Heart right ventricle (tissue), 16 donors: ENCODE measurements around the gene RAB8A. TPM values are rescaled to one million over a fixed set of nuclear protein-coding genes. Genes with fewer than 3 reads are reported as not detected.

Experiments
- ATAC-seq, 8 donors: fragments of 200-7000 bp; cut with Tn5 transposase; one replicate each; pipeline ENCODE4 v1.9.1; 2020; ENCODE audit warnings: mild to moderate bottlenecking in 8 of 8, moderate library complexity in 8 of 8, moderate number of reproducible peaks in 1 of 8
- DNase-seq, 2 donors: peaks; one replicate each; pipeline ENCODE4 v3.0.0-alpha.2; 2020
- H3K27ac ChIP-seq, 10 donors: fragments of 200-600 bp; sonication (generic) in 2 of 10; one replicate each; pipeline versions ENCODE4 v1.5.0 to v1.8.0; 2020 to 2022; ENCODE audit warnings: mild to moderate bottlenecking in 3 of 10
- H3K27me3 ChIP-seq, 7 donors: fragments of 200-600 bp; one replicate each; pipeline ENCODE4 v1.8.0; 2021 to 2022; ENCODE audit warnings: mild to moderate bottlenecking in 2 of 7
- H3K36me3 ChIP-seq, 9 donors: fragments of 200-600 bp; sonication (generic) in 1 of 9; one replicate each; pipeline versions ENCODE4 v1.5.0 to v1.8.0; 2020 to 2022; ENCODE audit warnings: mild to moderate bottlenecking in 2 of 9
- H3K4me1 ChIP-seq, 9 donors: fragments of 200-600 bp; sonication (generic) in 1 of 9; one replicate each; pipeline versions ENCODE4 v1.5.0 to v1.8.0; 2020 to 2022; ENCODE audit warnings: mild to moderate bottlenecking in 4 of 9
- H3K4me3 ChIP-seq, 10 donors: fragments of 200-600 bp; sonication (generic) in 2 of 10; one replicate each; pipeline versions ENCODE4 v1.5.0 to v1.8.0; 2020 to 2022; ENCODE audit warnings: mild to moderate bottlenecking in 7 of 10, moderate library complexity in 2 of 10
- H3K9me3 ChIP-seq, 11 donors: fragments of 200-600 bp in 10 of 11; sonication (generic) in 2 of 11; one replicate each; pipeline versions ENCODE4 v1.5.0 to v1.8.0; 2013 to 2022; ENCODE audit warnings: mild to moderate bottlenecking in 2 of 11, control low read depth in 1 of 11, moderate library complexity in 1 of 11
- CTCF ChIP-seq, 9 donors: fragments of 200-600 bp; sonication (generic) in 2 of 9; IDR thresholded peaks; one replicate each; pipeline versions ENCODE4 v1.5.0 to v1.8.0; 2021 to 2022; ENCODE audit warnings: antibody characterized with exemption in 9 of 9, mild to moderate bottlenecking in 5 of 9, moderate library complexity in 1 of 9
- WGBS, 2 donors: extraction: QIAGEN DNeasy Blood & Tissue Kit; methylation state at CpG; one replicate each; pipeline ENCODE4 v1.1.7; 2013; ENCODE audit warnings: inconsistent platforms in 1 of 2; 5-methylcytosine and 5-hydroxymethylcytosine counted together
- intact Hi-C, 10 donors: fragments of 100-400 bp; cut with DNase I; formaldehyde crosslinking; loops; one replicate each; pipeline versions ENCODE4 v1.11.1 to v1.14.2; 2022
- polyA plus RNA-seq, 2 donors: library from polyadenylated mRNA; stranded (reverse); fragments of 200-250 nt; gene quantifications; one replicate each; pipeline ENCODE4 v1.2.3, GENCODE V29; 2013
- total RNA-seq, 10 donors: library from RNA; stranded (reverse); fragmentation: NEBNext Ultra II Directional in 3 of 10; extraction: Animal tissue kit (Norgen Biotek cat#: 25700) in 3 of 10; gene quantifications; one replicate each; pipeline versions ENCODE4 v1.2.1 to v1.2.4, GENCODE V29; 2021 to 2023
- donor health status: Arrhythmogenic right ventricular cardiomyopathy.
- donor health status: ischemic (EF 13 %, LVEDD 7.1; RV severe dilation, severe dysfunction).
- donor health status: healthy with polysubstance abuse.
- donor health status: DM: no; HTN: yes; CAD: no.
- donor health status: DM: no; HTN: no; CAD: no.
- donor health status: ischemic (EF 25% LVEDD 6.9; RV normal size, moderate dysfunction).
- donor health status: ischemic (EF 25% LVEDD 5.7; RV mildly dilated, moderate dysfunction).
- donor health status: healthy.
- donor health status: DM: yes; HTN: yes; CAD: no.
- donor health status: Ischemic cardiomyopathy.
- donor health status: ischemic (EF 35%, LVEDD 5.7; RV mildly dilated, moderate dysfunction).
- donor health status: nonischemic (EF 11% LVEDD 7.7; RV severe dilation, severe dysfunction).
- donor health status: DM: yes; HTN: yes; CAD: no.
- donor health status: PGD.
- donor health status: ischemic (EF 29% LVEDD 5.4; RV normal size, mild dysfunction).
- donor health status: nonischemic (EF 23%, LVEDD 6.1; RV moderate dilation, normal function).

Gene RAB8A
- total and polyA plus RNA-seq, 12 donors: 12.1 to 47.4 (median 19.5) TPM

- DNase-seq (peak; percentile 93 to 94), ATAC-seq (peak; percentile 84 to 92 (median 89))
- H3K27me3 ChIP-seq: peaks cover 0 to 4% (median 0%) of the 10 kb centered on the region in 7 donors
- peak within 1 kb of the TSS; percentile 73 to 100 (median 95) for H3K4me3 ChIP-seq
- no peaks in the 10 kb centered on the region for H3K9me3 ChIP-seq
- H3K27ac ChIP-seq: peak within 1 kb of the TSS; percentile 99 to 100 (median 100)
- H3K36me3 ChIP-seq: peaks cover 0 to 30% (median 5%) of the 10 kb centered on the region in 9 donors
- no peak for TF ChIP-seq CTCF (IDR thresholded peaks at IDR 0.05)
- WGBS, 2 donors: 0 to 1% methylated on average over 71 to 100 of the region's 101 CpGs
- peaks cover 0 to 74% (median 45%) of the 10 kb centered on the region in 9 donors for H3K4me1 ChIP-seq
- intact Hi-C loops: loop anchor here in 4 of 10 donors (2.0 to 5.0 kb wide), 3 partner anchors 34 to 239 kb away; partner anchors contain the start of gene RAB8A (in 3 of the 4)
Measured at GRCh38 chr19:16076154-16076957, 35.3 kb upstream of the RAB8A start, which contains the start of gene TPM4. TSS of gene TPM4 (plus strand) at chr19:16076495. CDS start at chr19:16076566, 71 bp downstream.

DNA sequence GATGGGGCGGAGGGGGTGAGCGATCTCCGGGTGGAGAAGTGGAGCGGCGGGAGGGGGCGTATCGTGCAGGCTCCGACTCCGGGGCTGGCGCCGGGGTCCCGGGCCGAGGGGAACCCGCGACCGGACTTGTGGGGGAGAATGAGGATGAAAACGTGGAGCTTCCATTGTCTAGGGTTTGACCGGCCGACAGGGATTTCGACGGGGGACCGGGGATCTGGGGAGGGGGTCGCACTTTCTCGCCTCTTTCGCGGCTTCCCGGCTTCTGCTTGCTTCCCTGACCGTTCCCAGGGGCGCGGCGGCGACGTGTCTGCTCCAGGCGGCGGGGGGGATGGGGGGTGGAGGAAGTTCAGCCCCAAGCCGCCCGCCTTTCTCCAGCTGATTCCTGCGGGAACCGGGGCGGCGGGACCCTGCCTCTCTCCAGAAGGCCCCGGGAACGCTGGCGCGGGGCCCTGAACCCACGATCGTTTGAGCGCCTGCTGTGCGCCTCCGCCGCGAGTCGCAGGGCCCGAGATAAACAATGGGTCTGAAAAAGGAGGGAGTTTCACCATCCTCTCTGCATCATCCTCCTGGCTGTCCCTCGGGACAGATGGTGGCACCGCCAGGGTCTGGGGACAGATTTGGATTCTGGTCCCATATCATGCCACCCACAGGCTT is 34.6 kb upstream of the RAB8A start:
- 1% methylated on average over 56 of the region's 56 CpGs for WGBS, 2 donors
- H3K4me1 ChIP-seq: peaks cover 0 to 74% (median 38%) of the 10 kb centered on the region in 9 donors
- ATAC-seq: peak in 5 of 8 donors; percentile 4 to 30 (median 13)

GRCh38 chr19:16077984-16078758 is 33.5 kb upstream of the RAB8A start:
- peaks cover 0 to 4% (median 0%) of the 10 kb centered on the region in 7 donors for H3K27me3 ChIP-seq
- H3K36me3 ChIP-seq: peaks cover 0 to 48% (median 14%) of the 10 kb centered on the region in 9 donors
- no peak for TF ChIP-seq CTCF (IDR thresholded peaks at IDR 0.05)
- peak overlapping the region; percentile 73 to 100 (median 95) for H3K4me3 ChIP-seq
- 37 to 41% methylated on average over 16 of the region's 16 CpGs for WGBS, 2 donors
- DNase-seq (peak in 1 of 2 donors; percentile 33), ATAC-seq (peak in 4 of 8 donors; percentile 0 to 8 (median 6))
- peak overlapping the region; percentile 99 to 100 (median 100) for H3K27ac ChIP-seq
- H3K4me1 ChIP-seq: peaks cover 0 to 83% (median 38%) of the 10 kb centered on the region in 9 donors
- H3K9me3 ChIP-seq: no peaks in the 10 kb centered on the region
- intact Hi-C loops: loop anchor here in 4 of 10 donors (2.0 to 5.0 kb wide), 3 partner anchors 33 to 241 kb away; partner anchors contain the start of gene RAB8A (in 3 of the 4)

More for the DNA sequence above, 34.6 kb upstream of the RAB8A start:
- intact Hi-C loops: loop anchor here in 4 of 10 donors (2.0 to 5.0 kb wide), 3 partner anchors 34 to 240 kb away; partner anchors contain the start of gene RAB8A (in 3 of the 4)
- no peak for TF ChIP-seq CTCF (IDR thresholded peaks at IDR 0.05)
- DNase-seq: peak; percentile 62 to 69
- peaks cover 0 to 4% (median 0%) of the 10 kb centered on the region in 7 donors for H3K27me3 ChIP-seq
- H3K27ac ChIP-seq: peak overlapping the region; percentile 99 to 100 (median 100)
- no peaks in the 10 kb centered on the region for H3K9me3 ChIP-seq
- H3K36me3 ChIP-seq: peaks cover 0 to 37% (median 9%) of the 10 kb centered on the region in 9 donors
- H3K4me3 ChIP-seq: peak overlapping the region; percentile 73 to 100 (median 95)
